Measurements from ENCODE around the gene GNG10.
A peak's percentile ranks its signal among the peaks of the same experiment; 100 is the strongest.
"Not testable (repeated sequence)": the region's sequence is repeated elsewhere in the genome, so short reads cannot be mapped to it uniquely, and the experiment has no call there.

The GNG10 gene

DNA sequence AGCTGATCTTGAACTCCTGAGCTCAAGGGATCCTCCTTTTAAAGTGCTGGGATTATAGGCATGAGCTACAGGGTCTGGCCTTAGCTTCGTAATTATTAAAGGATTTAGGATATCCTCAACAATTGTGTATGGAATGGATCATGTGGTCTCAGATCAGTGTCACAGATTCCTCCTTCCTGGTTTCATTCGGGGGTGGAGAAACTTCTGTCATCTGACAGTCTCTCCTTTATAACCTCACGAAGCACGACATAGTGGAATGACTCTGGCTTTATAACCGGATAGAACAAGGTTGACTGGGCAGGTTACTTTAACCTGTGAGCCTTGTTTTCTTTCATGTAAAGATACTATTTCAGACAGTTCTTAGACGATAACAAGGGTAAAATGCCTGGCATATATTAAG, 4.4 kb upstream of the GNG10 start:
- no peak for DNase-seq

DNA sequence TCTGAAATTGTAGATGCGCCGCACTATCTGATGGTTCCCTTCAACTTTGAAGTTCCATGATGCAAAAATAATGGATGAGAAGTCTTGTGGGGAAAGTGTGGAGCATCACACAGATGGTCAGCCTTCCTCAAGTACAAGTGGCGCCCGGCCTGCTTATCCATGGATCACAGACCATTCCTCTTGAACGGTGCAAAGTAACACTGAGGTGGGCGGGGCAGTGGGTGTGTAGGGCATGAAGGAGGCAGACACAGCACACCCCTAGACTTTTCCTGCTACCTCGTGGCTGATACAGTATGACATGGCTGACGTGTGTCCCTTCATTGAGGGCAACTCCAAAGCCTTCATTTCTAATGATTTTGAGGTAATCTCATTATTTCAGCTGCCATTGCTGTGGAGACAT, 2.5 kb upstream of the GNG10 start:
- DNase-seq = no peak

DNA sequence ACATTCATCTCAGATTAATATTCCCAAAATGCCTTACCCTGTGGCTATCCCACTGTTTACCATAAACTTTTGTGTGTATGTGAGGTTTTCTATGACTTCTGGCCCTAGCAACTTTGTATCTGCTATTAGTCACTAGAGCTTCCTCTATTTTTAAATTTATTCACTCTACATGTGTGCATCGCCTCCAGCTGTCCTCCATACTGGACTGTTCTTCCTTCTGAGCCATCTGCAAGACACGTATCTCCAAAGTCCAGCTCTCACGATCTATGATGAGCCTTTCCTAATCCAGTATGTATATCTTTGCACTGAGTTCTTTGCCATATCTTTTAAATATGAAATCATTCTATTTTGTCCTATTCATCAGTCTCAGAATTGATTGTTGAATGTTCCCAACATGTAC, 1.7 kb upstream of the GNG10 start:
- no peak for DNase-seq

DNA sequence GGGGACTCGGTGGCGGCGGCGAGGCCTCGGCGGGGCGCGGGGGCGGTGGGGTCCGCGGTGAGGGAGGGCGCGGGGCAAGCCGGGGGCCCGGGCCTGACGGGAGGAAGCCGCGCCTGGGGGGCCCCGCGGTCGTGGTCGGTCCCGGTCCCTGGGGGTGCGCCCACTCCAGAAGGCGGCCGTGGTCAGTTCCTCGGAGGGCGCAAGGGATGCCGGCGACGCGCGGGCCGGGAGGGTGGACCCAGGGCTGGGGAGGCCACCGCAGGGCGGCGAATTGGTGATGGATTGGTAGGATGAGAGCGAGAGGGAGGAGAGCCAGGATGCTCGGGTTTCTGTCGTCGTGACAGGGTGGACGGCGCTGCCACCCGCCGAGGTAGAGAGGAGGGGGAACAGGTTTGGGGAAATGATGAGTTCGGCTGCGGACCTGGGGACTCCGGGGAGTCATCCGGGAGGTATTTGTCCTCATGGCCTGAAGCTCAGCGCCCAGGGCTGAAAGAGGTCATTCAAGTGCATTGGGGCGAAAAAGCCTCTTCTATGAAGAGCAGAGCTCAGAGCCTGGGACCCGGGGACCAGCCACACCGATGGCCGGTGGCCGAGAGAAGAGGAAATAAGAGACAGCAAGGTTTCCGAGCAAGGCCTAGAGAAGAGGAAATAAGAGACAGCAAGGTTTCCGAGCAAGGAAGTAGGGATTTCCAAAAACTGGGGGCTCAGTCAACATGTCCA, 557 bp downstream of the GNG10 start:
- peak; percentile 18 for DNase-seq

DNA sequence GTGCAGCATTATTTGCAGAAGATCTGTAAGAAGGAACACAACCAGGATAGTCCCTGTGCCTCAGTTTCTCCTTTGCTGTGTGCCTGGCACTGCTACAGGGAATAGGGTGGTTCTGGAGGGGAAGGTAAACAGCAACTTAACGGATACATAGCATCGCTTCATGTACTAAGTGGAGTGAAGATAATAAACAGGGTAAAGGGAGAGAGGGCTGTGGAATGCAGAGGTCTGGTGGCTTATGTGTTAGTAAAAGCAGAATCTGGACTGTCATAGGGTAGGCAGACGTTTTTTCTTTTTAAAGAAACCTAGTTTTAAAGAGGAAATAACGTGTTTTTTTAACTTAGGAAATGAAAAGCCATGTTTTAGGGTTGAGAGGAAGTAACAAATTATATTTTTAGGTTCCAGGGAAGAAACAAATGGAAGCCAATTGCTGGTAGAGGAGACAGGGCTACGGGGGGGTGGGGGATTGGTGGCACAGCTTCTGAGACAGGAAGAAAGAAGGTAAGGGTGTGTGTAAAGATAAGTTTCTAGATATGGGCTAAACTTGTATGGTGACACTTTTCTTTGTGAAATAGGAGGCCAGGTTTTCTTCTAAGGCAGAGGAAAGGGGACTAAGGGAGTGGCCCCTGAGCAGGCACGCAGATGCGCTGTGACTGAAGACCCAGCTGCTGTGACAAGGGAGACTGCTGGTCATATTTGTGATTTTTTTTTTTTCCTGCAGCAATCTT, 1.3 kb downstream of the GNG10 start:
- peak; percentile 12 for DNase-seq

DNA sequence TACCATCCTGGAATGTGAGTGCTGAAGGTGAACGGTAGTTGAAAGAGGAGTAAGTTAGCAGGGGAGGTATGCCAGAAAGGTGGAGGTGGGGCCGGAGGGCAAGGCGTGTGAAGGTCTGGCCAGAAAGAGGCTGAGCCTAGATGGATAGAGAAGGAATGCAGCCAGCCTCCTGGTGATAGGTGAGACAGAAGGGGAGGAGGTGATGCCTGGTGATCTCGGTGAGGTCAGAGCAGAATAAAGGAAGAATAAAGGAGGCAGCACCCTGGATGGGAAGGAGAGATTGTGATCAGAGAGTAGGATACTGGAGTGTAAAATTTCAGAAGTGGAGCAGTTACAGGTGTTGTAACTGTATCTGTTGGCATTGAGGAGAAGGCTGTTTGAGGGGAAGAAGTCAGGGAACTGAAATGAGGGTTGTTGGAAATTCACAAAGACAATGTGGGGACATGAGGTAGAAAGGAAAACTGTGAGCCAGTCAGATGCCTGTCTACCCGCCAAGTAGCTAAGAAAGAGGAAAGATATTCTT, 2.0 kb downstream of the GNG10 start:
- DNase-seq = no peak

DNA sequence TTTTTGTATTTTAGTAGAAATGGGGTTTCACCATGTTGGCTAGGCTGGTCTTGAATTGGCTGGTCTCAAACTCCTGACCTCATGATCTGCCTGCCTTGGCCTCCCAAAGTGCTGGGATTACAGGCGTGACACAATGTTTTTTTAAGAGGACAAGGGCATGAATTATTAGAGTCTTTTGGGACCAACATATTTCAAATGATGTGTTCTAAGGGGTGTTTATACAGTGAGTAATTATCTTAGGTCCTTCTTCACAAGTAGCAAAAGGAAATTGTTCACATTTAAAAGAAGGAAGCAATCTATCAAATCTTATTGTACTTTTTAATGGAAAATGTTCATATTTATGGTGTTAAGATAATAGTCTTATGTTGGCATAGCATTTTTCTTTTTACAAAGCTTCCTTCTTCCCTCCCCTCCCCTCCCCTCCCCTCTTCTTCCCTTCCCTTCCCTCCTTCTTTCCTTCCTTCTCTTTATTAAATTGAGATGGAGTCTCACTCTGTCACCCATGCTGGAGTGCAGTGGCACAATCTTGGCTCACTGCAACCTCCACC, 6.7 kb downstream of the GNG10 start:
- no peak for DNase-seq

DNA sequence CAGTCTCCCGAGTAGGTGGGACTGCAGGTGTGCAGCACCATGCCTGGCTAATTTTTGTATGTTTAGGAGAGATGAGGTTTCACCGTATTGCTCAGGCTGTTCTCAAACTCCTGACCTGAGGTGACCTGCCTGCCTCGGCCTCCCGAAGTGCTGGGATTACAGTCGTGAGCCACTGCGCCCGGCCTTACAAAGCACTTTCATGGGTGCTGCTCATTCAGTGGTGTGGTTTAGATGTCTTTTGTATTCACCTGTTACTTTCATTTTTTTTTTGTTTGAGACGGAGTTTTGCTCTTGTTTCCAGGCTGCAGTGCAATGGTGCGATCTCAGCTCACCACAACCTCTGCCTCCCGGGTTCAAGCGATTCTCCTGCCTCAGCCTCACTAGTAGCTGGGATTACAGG, 7.2 kb downstream of the GNG10 start:
- not testable (repeated sequence) for DNase-seq

DNA sequence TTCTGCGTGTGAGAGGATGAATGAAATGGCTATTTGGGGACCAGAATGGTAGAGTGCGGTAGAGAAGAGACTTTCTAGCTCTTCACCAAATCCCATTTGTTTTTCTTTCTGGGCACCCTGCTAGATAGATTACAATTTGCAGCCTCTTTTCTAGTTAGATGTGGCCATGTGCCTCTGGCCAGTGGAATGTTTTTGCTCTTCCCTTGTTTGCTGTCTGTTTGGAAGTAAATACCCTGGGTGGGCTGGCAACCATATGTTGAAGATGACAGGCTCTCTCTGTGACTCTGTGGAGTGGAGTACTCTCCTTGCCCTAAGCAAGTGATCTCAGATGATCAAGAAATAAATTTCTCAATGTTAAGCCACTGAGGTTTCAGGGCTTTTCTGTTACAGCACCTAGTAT, 12.9 kb downstream of the GNG10 start:
- DNase-seq = no peak

DNA sequence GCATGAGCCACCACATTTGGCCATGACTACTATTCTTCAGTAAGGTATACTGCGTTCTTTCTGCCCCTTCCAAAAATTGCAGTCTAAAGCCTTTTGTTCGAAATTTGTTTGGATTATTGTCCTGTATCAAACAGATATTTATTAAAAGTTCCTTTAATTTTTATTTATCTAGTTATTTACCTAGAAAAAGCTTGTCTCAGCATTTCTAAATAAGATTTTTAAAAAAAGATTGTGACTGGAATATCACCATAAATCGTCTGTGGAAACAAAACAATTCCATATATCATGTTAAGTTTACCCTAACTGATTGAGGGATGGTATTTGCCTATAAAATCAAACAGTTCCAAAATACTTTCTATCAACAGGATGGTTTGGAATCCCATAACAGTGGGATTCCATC, 14.7 kb downstream of the GNG10 start:
- no peak for DNase-seq

DNA sequence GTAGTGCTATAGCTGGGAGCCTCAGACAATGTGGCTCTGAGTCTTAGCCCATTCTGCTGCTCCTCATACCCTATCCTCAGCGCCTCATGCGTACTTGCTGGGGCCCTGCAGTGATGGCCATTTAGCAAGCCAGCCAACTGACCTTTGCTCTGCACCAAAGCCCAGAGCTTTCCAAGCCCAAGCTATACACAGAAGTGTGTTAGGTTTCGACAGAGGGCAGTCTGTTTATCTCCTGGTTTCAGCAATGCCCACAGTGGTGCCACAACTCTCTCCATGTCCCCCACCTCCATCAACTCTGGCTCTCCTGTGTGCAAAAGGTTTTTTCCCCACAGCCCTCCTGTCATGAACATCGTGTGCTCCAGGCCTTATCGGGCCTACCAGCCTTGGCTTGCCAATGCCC, 16.9 kb downstream of the GNG10 start:
- DNase-seq = no peak

DNA sequence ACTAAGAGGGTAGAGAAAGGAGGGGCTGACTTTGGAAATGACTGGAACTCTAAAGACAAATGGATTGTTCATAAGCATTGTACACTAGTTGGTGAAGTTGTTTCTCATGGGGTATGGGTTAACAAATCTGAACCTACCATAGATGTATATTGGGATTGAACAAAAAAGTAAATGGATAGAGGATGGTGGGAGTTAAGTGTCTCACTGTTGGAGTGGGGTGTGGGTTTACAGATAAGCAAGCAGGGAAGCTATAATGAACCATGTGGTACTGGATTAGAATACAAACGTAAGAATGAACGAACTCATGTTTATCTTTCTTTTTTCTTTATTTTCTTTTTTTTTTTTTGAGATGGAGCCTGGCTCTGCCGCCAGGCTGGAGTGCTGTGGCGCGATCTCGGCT, 17.8 kb downstream of the GNG10 start:
- DNase-seq = no peak

DNA sequence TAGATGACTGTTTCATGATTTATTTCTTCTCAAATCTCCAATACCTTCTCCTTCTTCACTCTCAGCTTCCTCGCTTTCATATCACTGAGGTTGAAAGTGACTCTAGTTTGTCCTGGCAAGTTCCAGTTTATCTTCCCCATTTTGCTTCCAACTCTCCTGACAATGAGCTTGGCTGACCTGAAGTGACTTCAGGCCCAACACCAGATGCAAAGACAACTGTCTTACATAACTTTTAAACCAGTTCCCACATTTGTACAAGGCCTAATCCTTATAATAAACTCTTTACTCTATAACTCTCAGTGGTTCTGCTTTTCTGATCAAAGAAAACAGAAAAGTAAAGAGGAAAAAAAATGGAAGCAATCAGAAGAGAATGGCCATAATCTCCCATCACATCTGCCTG, 22.0 kb downstream of the GNG10 start:
- no peak for DNase-seq

DNA sequence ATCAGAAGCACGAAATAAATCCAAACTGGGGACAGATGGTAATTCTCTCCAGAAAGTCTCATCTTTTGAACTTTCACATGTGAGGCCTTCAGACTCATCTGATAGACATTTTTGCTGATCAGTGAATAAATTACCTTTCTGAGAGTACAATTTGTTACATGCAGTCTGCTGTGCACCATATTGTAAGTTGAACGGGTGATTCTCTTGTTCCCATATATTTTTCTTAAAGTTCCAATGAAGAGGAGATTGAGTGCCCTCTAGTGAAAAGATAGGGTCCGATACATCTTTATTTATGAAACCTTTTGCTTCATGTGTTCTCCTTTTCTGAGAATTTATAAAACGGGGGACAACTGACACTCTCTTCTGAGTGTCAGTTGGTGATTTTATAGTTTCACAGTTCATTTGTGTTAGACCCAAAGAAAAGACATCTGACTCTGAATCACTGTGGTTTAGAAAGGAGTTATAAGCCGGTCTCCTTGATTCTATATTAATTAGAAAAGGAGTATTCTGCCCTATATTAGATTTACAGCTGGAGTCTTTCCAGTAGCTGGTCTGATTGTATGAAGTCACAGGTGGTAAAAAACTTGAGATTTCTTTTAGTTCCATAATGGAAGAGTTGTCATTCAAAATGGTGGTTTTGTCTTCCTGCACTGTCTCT, 30.4 kb downstream of the GNG10 start:
- DNase-seq = no peak

DNA sequence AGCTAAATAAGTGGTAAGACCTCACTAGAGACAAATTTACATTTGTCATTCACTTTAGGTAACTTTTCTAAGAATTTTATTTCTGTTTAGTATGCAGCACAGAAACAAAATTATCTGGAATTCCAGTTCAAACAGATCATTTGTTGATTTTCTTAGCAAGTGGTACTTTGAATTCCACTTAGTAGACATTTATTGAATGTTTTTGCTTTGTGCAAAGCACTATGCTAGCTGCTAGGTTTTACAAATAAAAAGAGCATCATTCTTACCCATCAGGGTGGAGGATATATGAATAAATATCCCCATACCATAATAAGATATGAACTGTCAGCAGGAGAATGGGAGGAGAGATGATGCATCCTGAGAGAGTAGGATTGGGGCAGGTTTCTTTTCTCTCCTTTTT, 35.4 kb downstream of the GNG10 start:
- no peak for DNase-seq

DNA sequence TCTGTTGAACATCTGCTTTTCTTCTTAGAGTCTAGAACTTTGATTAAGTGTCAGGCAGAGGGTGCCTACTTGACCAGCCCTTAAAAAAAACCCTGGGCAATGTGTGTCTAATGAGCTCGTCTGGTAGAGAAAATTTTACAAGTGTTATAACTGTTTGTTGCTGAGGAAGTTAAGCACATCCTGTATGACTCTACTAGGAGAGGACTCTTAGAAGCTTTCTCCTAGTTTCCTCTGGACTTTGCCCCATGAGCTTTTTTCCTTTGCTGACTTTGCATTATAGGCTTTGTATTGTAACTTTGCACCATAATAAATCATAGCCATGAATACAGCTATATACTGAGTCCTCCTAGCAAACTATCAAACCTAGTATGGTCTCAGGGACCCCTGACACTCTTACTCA, 39.4 kb downstream of the GNG10 start:
- DNase-seq = no peak

DNA sequence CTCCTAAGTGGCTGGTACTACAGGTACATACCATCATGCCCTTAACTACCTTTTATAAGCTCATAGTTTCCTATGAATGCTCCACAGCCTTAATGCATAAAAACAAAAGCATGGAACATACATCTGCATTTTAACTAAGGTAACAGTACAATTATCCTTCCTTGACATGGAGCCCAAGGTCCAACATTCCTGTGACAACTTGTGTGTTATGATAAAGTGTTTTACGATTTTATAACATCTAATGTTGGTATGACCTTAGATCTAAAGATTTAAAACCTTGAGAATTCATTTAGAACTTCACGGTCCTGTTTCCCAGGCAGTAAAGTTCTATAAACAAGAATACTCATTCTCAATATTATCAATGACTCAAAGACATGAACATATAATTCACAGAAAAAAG, 43.1 kb downstream of the GNG10 start:
- no peak for DNase-seq

DNA sequence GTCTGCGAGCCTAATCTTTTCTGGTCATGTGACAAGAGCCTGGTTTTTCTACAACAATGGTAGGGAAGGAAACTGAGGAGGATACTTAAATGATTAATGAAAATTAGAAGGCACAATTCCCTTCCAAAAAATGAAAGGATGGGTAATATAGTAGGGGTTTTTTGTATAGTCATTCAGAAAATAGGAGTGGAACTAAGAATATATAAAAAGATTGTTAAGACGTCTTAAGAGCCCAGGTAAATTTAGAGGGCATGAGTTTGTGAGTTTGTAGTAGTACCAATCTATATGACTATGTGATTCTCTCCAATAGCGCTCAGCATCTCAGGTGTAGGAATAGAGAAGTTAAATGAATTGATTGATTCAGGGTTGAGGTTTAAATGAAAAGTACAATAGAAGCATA, 50.1 kb downstream of the GNG10 start:
- no peak for DNase-seq

DNA sequence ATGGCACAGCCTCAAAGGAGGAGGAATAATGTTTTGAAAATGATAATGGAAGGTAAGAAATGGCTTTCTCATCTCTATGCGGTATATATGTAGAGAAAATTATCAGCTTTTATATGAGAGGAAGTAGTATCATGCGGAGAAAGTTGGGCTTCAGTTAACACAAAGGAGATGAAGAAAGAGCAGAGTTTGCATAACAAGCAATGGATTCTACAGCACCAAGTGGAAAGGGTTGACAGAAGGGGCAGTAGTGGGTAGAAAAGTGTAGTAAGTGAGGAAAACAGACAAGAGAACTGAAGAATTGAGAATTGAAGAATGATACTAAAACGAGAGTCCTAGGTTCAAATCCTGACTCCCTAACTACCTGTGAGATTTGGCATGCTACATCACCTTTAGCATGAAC, 51.0 kb downstream of the GNG10 start:
- no peak for DNase-seq

DNA sequence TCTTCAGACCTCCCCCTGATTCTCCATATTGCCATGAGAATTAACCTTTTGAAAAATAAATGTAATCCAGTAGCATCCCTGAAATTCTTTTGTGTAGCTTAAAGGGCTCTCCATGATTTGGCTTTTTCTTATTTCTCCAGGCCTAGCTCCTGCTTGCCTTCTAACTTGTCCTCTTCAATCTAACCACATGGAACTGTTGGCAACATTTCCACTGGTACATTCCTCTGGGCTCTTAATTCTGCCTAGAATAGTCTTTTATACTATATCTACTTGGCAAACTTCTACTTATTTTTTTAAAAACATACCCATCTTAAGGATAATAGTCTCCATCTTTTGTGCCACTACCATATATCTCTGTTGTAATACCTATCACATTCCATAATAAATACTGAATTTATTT, 54.1 kb downstream of the GNG10 start:
- DNase-seq = no peak

DNA sequence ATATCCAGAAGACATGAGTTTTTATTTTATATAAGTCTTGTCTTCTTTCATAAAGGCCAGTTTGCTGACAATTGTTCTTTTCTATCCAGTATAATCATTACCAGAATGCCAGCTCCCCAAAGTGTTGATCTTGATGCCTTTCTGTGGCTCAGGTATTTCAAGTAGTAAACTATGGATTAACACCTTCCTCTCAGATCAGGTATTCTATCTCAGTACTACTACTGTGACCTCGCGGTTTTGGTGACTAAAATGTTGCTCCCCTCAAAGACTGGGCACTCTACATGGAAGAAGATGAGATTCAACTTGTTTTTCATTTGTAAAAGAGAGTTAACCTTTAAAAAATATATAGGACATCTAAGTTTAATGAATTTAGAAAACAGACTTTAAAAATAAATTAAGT, 58.1 kb downstream of the GNG10 start:
- DNase-seq = no peak

Data from activated CD4-positive, alpha-beta T cell treated with anti-CD3 and anti-CD28 coated beads, Interleukin-2, amount 50 U/mL, for 1 hour (primary cell).